Parietal lobe (tissue), 2 donors: Measurements from ENCODE around the gene ZNF202. TPM values are rescaled to one million over a fixed set of nuclear protein-coding genes. Genes with fewer than 3 reads are reported as not detected.

Experiments
- small RNA-seq: library from RNA; depleted of rRNA; stranded (forward); fragments of <200 nt; gene quantifications from one replicate; pipeline ENCODE3, GENCODE V24; 2014; ENCODE audit warnings: low replicate concordance
- total RNA-seq: library from RNA; depleted of rRNA; stranded (reverse); fragments of >200 nt; gene quantifications from one replicate; pipeline ENCODE4 v1.2.3, GENCODE V29; 2014

ZNF202 gene
- 24.7 TPM for total RNA-seq

DNA sequence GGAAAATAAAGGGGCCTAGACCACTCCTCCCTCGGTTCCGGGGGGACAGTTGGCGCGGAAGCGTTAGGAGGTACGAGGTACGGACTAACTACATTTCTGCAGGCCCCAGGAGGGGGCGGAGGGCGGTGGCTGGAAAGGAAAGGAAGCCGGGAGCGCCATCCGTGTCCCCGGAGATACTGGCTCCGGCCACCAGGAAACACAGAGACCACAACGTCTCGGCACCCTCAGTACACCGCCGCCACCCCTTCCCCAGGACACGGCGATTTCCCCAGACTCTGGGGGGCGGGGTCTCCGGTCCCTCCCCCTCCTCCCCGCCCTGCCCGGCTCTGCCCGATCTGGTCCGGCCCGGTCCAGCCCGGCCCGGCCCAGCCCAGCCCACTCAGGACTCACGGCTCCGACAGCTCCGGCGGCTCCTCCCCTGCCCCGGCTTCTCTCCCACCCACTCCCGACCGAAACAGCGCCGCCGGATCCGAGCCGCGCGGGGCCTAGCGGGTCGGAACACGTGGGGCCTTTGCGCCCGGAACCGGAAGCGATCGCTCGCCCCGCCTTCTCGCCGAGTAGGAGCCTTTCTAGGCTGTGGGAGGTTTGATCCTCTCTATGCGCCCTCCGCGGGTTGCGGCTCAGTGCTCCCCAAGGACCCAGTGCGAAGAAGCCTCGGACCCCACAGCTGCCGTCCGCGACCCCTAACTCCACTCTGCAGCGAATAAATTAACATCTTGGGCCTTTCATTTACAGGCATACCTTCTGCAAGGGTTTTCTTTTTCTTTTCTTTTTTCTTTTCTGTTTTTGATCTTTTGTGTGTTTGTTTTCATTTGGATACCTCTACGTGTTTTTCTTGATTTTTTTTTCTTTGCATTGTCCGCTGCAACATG, at the start of gene ZNF202:
Gene ZNF202 (minus strand): TSS at position 502 of the 872 bp plus-strand sequence. CDS start 10,772 bp downstream, outside the sequence.

DNA sequence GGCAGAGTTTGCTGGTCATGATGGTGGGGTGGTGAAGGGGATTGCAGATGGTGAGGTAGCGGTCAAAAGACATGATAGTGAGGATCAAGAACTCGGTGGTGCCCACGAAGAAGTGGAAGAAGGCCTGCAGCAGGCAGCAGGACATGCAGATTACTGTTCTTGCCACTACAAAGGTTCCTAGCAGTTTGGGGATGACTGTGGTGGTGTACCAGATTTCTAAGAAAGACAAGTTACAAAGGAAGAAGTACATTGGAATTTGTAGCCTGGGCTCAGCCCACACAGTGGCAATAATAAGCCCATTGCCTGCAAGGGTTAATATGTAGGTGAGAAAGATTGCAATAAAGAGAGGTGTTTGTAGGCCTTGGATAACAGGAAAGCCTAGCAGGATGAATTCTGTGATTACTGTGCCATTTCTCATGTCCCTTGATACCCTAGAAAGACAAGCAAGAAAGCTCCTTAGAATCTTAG, 12.7 kb upstream of the ZNF202 start, which contains the start of gene OR6X1:
Gene OR6X1 (minus strand): TSS at position 418 of the 468 bp plus-strand sequence. CDS start 0 bp downstream, at position 418.

Small RNA genes within 50 kb of the gene (small RNA-seq; reads per million reads assigned to genes)
- not detected for gene RNU1-21P

Other genes starting within 250 kb of the ZNF202 start
- 95.2 TPM for gene SCN3B, start 87.0 kb downstream of the ZNF202 start, total RNA-seq
- gene OR6X1, start 12.9 kb upstream of the ZNF202 start, total RNA-seq: not detected
- gene OR6M1, start 64.7 kb upstream of the ZNF202 start, total RNA-seq: not detected
- gene TMEM225, start 144.0 kb upstream of the ZNF202 start, total RNA-seq: not detected
- not detected for gene OR8D4, start 160.5 kb upstream of the ZNF202 start, total RNA-seq
- not detected for gene OR4D5, start 198.0 kb upstream of the ZNF202 start, total RNA-seq
- gene OR6T1, start 202.2 kb upstream of the ZNF202 start, total RNA-seq: not detected
- not detected for gene OR10S1, start 236.1 kb upstream of the ZNF202 start, total RNA-seq